IMR-90 (cell line): ENCODE measurements around the gene TSHZ3. TPM values are rescaled to one million over a fixed set of nuclear protein-coding genes. Genes with fewer than 3 reads are reported as not detected.

Source experiments
- ATAC-seq: fragments of 200-7000 bp; cut with Tn5 transposase; 2 replicates; pipeline ENCODE4 v1.9.1; 2020; ENCODE audit warnings: low read depth, mild to moderate bottlenecking, moderate library complexity
- BruUV-seq: library from RNA; stranded (reverse); fragments of 400-500 nt; replicated peaks from 2 replicates; lab custom pipeline; 2021; lab: Mats Ljungman, UMichigan
- CTCF ChIA-PET: fragments of 300-600 bp; formaldehyde crosslinking; extraction: SDS; loops from one replicate; lab custom pipeline; 2021; ENCODE audit warnings: antibody characterized with exemption; lab: Yijun Ruan, JAX
- POLR2A ChIA-PET: fragments of 300-600 bp; sonication (Branson Sonifier 250); formaldehyde crosslinking; loops from one replicate; lab custom pipeline; 2022; ENCODE audit warnings: antibody characterized with exemption; ENCODE audit not compliant: unreplicated experiment; lab: Charles Lee
- DNase-seq: peaks from one replicate; pipeline ENCODE4 v3.0.0; 2013
- H2AFZ ChIP-seq: replicated peaks from 2 replicates; pipeline ENCODE3; 2013; ENCODE audit warnings: low read length, mild to moderate bottlenecking; ENCODE audit not compliant: poor library complexity
- H2AK5ac ChIP-seq: 2 replicates; pipeline ENCODE4 v1.6.1; 2013; ENCODE audit warnings: low read depth, low read length, inconsistent platforms
- H2AK9ac ChIP-seq: replicated peaks from 2 replicates; pipeline ENCODE3; 2013; ENCODE audit warnings: mild to moderate bottlenecking, low read depth, low read length, moderate library complexity; ENCODE audit not compliant: poor library complexity
- H2BK120ac ChIP-seq: 2 replicates; pipeline ENCODE4 v1.6.1; 2013; ENCODE audit warnings: low read depth, low read length, inconsistent platforms
- H2BK15ac ChIP-seq: 3 replicates; pipeline ENCODE4 v1.6.1; 2013; ENCODE audit warnings: low read depth, low read length, inconsistent platforms
- H2BK20ac ChIP-seq: 2 replicates; pipeline ENCODE4 v1.6.1; 2013; ENCODE audit warnings: low read depth, mild to moderate bottlenecking, inconsistent platforms, low read length, moderate library complexity
- H2BK5ac ChIP-seq: 2 replicates; pipeline ENCODE4 v1.6.1; 2013; ENCODE audit warnings: mild to moderate bottlenecking, low read depth, low read length, inconsistent platforms; ENCODE audit not compliant: poor library complexity, severe bottlenecking
- H3K14ac ChIP-seq: replicated peaks from 2 replicates; pipeline ENCODE4 v1.6.1; 2013; ENCODE audit warnings: low read depth, low read length, inconsistent platforms
- H3K18ac ChIP-seq: 2 replicates; pipeline ENCODE4 v1.6.1; 2013; ENCODE audit warnings: low read depth, low read length, control low read depth
- H3K23ac ChIP-seq: 2 replicates; pipeline ENCODE4 v1.6.1; 2013; ENCODE audit warnings: low read depth, low read length, inconsistent platforms
- H3K27ac ChIP-seq: 2 replicates; pipeline ENCODE4 v1.5.1; 2013; ENCODE audit warnings: mild to moderate bottlenecking, control low read depth, low read length; ENCODE audit not compliant: insufficient read depth
- H3K27me3 ChIP-seq: 2 replicates; pipeline ENCODE4 v1.6.1; 2013; ENCODE audit warnings: low read length; ENCODE audit not compliant: control insufficient read depth, insufficient read depth
- H3K36me3 ChIP-seq: 2 replicates; pipeline ENCODE4 v1.6.1; 2013; ENCODE audit warnings: low read length, mixed read lengths; ENCODE audit not compliant: control insufficient read depth, insufficient read depth
- H3K4ac ChIP-seq: 2 replicates; pipeline ENCODE4 v1.6.1; 2013; ENCODE audit warnings: low read depth, low read length, inconsistent platforms
- H3K4me1 ChIP-seq: 2 replicates; pipeline ENCODE4 v1.6.1; 2013; ENCODE audit warnings: low read length, mixed read lengths; ENCODE audit not compliant: control insufficient read depth, insufficient read depth
- H3K4me2 ChIP-seq: 2 replicates; pipeline ENCODE4 v1.6.1; 2013; ENCODE audit warnings: low read depth, mild to moderate bottlenecking, control low read depth, low read length, moderate library complexity
- H3K4me3 ChIP-seq: 2 replicates; pipeline ENCODE4 v1.5.1; 2013; ENCODE audit warnings: low read depth, mild to moderate bottlenecking, control low read depth, low read length, moderate library complexity; ENCODE audit not compliant: insufficient read depth
- H3K56ac ChIP-seq: 2 replicates; pipeline ENCODE4 v1.6.1; 2013; ENCODE audit warnings: low read length, inconsistent platforms; ENCODE audit not compliant: insufficient read depth; ENCODE audit errors: extremely low read depth
- H3K79me1 ChIP-seq, 2 experiments: 2 replicates each; pipeline ENCODE4 v1.6.1; 2013; ENCODE audit warnings: low read length in 2 of 2, inconsistent platforms in 1 of 2, low read depth in 1 of 2
- H3K9ac ChIP-seq: 2 replicates; pipeline ENCODE4 v1.6.1; 2013; ENCODE audit warnings: low read depth, low read length, control low read depth
- H3K9me1 ChIP-seq: 2 replicates; pipeline ENCODE4 v1.6.1; 2013; ENCODE audit warnings: low read length, inconsistent platforms; ENCODE audit not compliant: insufficient read depth
- H3K9me3 ChIP-seq: 2 replicates; pipeline ENCODE4 v1.6.1; 2013; ENCODE audit warnings: low read length; ENCODE audit not compliant: control insufficient read depth, insufficient read depth
- H4K20me1 ChIP-seq: 2 replicates; pipeline ENCODE4 v1.6.1; 2013; ENCODE audit warnings: low read length, inconsistent platforms; ENCODE audit not compliant: insufficient read depth
- H4K5ac ChIP-seq: 2 replicates; pipeline ENCODE4 v1.6.1; 2013; ENCODE audit warnings: mild to moderate bottlenecking, low read depth, low read length, control low read depth
- H4K8ac ChIP-seq, 2 experiments: 2 replicates each; pipeline ENCODE4 v1.6.1; 2013; ENCODE audit warnings: low read depth in 2 of 2, low read length in 2 of 2, control low read depth in 1 of 2, inconsistent platforms in 1 of 2
- H4K91ac ChIP-seq: 2 replicates; pipeline ENCODE4 v1.6.1; 2013; ENCODE audit warnings: low read depth, low read length, inconsistent platforms; ENCODE audit not compliant: insufficient read depth
- CEBPB ChIP-seq: IDR thresholded peaks from 2 replicates; pipeline ENCODE4 v1.6.1; 2012; ENCODE audit warnings: low read depth, low read length, improper control_type of control experiment
- CHD1 ChIP-seq: IDR thresholded peaks from 2 replicates; pipeline ENCODE4 v1.6.1; 2012; ENCODE audit warnings: low read depth, low read length, improper control_type of control experiment
- ELK1 ChIP-seq: fragments of 150-350 bp; IDR thresholded peaks from 2 replicates; pipeline ENCODE4 v1.6.1; 2016; ENCODE audit warnings: low read depth, mild to moderate bottlenecking, low read length, moderate library complexity, borderline replicate concordance
- MAFK ChIP-seq: IDR thresholded peaks from 2 replicates; pipeline ENCODE4 v1.6.1; 2012; ENCODE audit warnings: low read depth, low read length, improper control_type of control experiment
- MAZ ChIP-seq: IDR thresholded peaks from 2 replicates; pipeline ENCODE4 v1.6.1; 2012; ENCODE audit warnings: low read depth, mild to moderate bottlenecking, low read length, improper control_type of control experiment, moderate library complexity, borderline replicate concordance
- MXI1 ChIP-seq: IDR thresholded peaks from 2 replicates; pipeline ENCODE4 v1.6.1; 2012; ENCODE audit warnings: low read depth, mild to moderate bottlenecking, low read length, moderate library complexity, borderline replicate concordance
- NFE2L2 ChIP-seq: fragments of 150-350 bp; IDR thresholded peaks from 2 replicates; pipeline ENCODE4 v1.6.1; 2016; ENCODE audit warnings: low read depth, mild to moderate bottlenecking, low read length
- RAD21 ChIP-seq: IDR thresholded peaks from 2 replicates; pipeline ENCODE4 v1.6.1; 2012; ENCODE audit warnings: low read length, improper control_type of control experiment
- RCOR1 ChIP-seq: IDR thresholded peaks from 2 replicates; pipeline ENCODE4 v1.6.1; 2012; ENCODE audit warnings: mild to moderate bottlenecking, low read length, improper control_type of control experiment; ENCODE audit not compliant: insufficient replicate concordance
- RFX5 ChIP-seq: IDR thresholded peaks from 2 replicates; pipeline ENCODE4 v1.8.0; 2012; ENCODE audit warnings: low read depth, mild to moderate bottlenecking, low read length, moderate library complexity
- SMC3 ChIP-seq: fragments of 150-350 bp; IDR thresholded peaks from 2 replicates; pipeline ENCODE4 v1.6.1; 2016; ENCODE audit warnings: low read depth, mild to moderate bottlenecking, antibody characterized with exemption, low read length, moderate library complexity
- USF2 ChIP-seq: fragments of 150-350 bp; IDR thresholded peaks from 2 replicates; pipeline ENCODE4 v1.6.1; 2017; ENCODE audit warnings: mild to moderate bottlenecking, antibody characterized with exemption, low read length, low read depth
- WGBS, 2 experiments: methylation state at CpG; one replicate each; pipeline versions ENCODE4 v1.1.5 to v1.1.7; 2013; ENCODE audit warnings: missing lambda C conversion rate in 2 of 2; ENCODE audit not compliant: insufficient read length in 1 of 2; ENCODE audit errors: extremely low coverage in 2 of 2; 5-methylcytosine and 5-hydroxymethylcytosine counted together
- dilution Hi-C: fragments of 300-500 bp; cut with HindIII; formaldehyde crosslinking; loops from one replicate; pipeline ENCODE4 v1.14.3; 2018; ENCODE audit warnings: low sequenced_read_pairs; ENCODE audit not compliant: unreplicated experiment
- in situ Hi-C: fragments of 300-500 bp; cut with MboI; formaldehyde crosslinking; loops from 3 replicates; pipeline ENCODE4 v1.14.3; 2019; ENCODE audit warnings: low sequenced_read_pairs, inconsistent platforms, mixed read lengths
- intact Hi-C: fragments of 100-400 bp; cut with micrococcal nuclease; formaldehyde crosslinking; loops from 2 replicates; pipeline ENCODE4 v1.10.0; 2022
- polyA plus RNA-seq, 3 experiments: library from polyadenylated mRNA; depleted of rRNA; stranded (reverse); fragments of >200 nt; gene quantifications; 2 replicates each; pipeline ENCODE4 v1.2.3, GENCODE V29; 2012; ENCODE audit warnings: low replicate concordance in 1 of 3
- total RNA-seq: library from RNA; depleted of rRNA; stranded (reverse); fragments of >200 nt; gene quantifications from 2 replicates; pipeline ENCODE4 v1.2.3, GENCODE V29; 2012

TSHZ3 gene
- total and polyA plus RNA-seq, 2 of the 4 experiments (the other 2 are of a cell fraction) = 8.1 to 13.0 TPM

- dilution Hi-C loops = no loop called here
- in situ Hi-C loops = no loop called here
- no peak overlapping the region for H2AK5ac ChIP-seq
- H2AFZ ChIP-seq = no peak overlapping the region
- H3K9me3 ChIP-seq = no peaks in the 10 kb centered on the region
- H3K36me3 ChIP-seq = peaks cover 9% of the 10 kb centered on the region; the same call in 1 of the 2 replicates
- H2AK9ac ChIP-seq = no peak overlapping the region
- no peak overlapping the region for H2BK120ac ChIP-seq
- no peak overlapping the region for H4K8ac ChIP-seq
- no peak for DNase-seq
- no peak overlapping the region; the same call in 1 of the 2 replicates for H2BK20ac ChIP-seq
- H4K5ac ChIP-seq = no peak overlapping the region
- TF ChIP-seq MAZ = no peak
- TF ChIP-seq ELK1 = no peak
- no peak for TF ChIP-seq MXI1
- no peak for TF ChIP-seq USF2
- TF ChIP-seq RFX5 = no peak
- no peak for TF ChIP-seq RCOR1
- TF ChIP-seq RAD21 = no peak
- no peak for TF ChIP-seq MAFK
- no peak for TF ChIP-seq CHD1
- no peak for TF ChIP-seq SMC3
- TF ChIP-seq NFE2L2 = no peak
- no peak for TF ChIP-seq CEBPB
- peaks cover 14% of the 10 kb centered on the region for H3K4me1 ChIP-seq
- no peak for ATAC-seq
- H3K4me3 ChIP-seq = no peak overlapping the region
- POLR2A ChIA-PET = no interaction called here
- H2BK5ac ChIP-seq = no peak overlapping the region
- no peak overlapping the region for H3K4ac ChIP-seq
- intact Hi-C loops = no loop called here
- no peak overlapping the region for H3K27ac ChIP-seq
- no peak overlapping the region for H3K56ac ChIP-seq
- H3K14ac ChIP-seq = no peak overlapping the region
- H2BK15ac ChIP-seq = no peak overlapping the region
- no peak overlapping the region for H3K23ac ChIP-seq
- H3K27me3 ChIP-seq = no peaks in the 10 kb centered on the region
- no CpG with 5 or more reads among the region's 4 CpGs for WGBS, 2 experiments
- no peak overlapping the region for H3K9ac ChIP-seq
- CTCF ChIA-PET = no interaction called here
- H3K4me2 ChIP-seq = no peak overlapping the region
- peaks cover 77% of the 10 kb centered on the region for H4K20me1 ChIP-seq
- peaks cover 49 to 94% of the 10 kb centered on the region in 2 experiments for H3K79me1 ChIP-seq
- no peak overlapping the region for H3K18ac ChIP-seq
- BruUV-seq = no TSS peak
- H3K9me1 ChIP-seq = peaks cover 40% of the 10 kb centered on the region
- H4K91ac ChIP-seq = no peak overlapping the region
These were observed 59.3 kb downstream of the TSHZ3 start for GRCh38 chr19:31289976-31290375.
